Kidney capillary endothelial cell (primary cell): ENCODE data around the gene RNF182.
"Not testable (repeated sequence)": the region's sequence is repeated elsewhere in the genome, so short reads cannot be mapped to it uniquely, and the experiment has no call there.

Experiments
- DNase-seq: peaks from one replicate; pipeline ENCODE4 v3.0.0-alpha.2; 2018; ENCODE audit warnings: low spot score

Gene RNF182

GRCh38 chr6:13965582-13966127 lies 40.9 kb downstream of the RNF182 start:
- DNase-seq: no peak

GRCh38 chr6:13971303-13971702 lies 46.6 kb downstream of the RNF182 start:
- DNase-seq: no peak

GRCh38 chr6:13972602-13973001 lies 47.9 kb downstream of the RNF182 start:
- DNase-seq: not testable (repeated sequence)

- DNase-seq: not testable (repeated sequence)
Measured at GRCh38 chr6:13973422-13973821, 48.7 kb downstream of the RNF182 start.

- no peak for DNase-seq
Measured at GRCh38 chr6:13978102-13978640, 53.4 kb downstream of the RNF182 start.

- no peak for DNase-seq
Measured at GRCh38 chr6:13978787-13979186, 54.0 kb downstream of the RNF182 start.

- no peak for DNase-seq
Measured at GRCh38 chr6:13979284-13980171, 54.8 kb downstream of the RNF182 start.

GRCh38 chr6:13980534-13980933 lies 55.8 kb downstream of the RNF182 start:
- no peak for DNase-seq

- DNase-seq: no peak
Measured at GRCh38 chr6:13985663-13986325, 61.0 kb downstream of the RNF182 start.

GRCh38 chr6:13986700-13987399 lies 62.1 kb downstream of the RNF182 start:
- DNase-seq: no peak

GRCh38 chr6:13987400-13987865 lies 62.7 kb downstream of the RNF182 start:
- no peak for DNase-seq

- DNase-seq: no peak
Measured at GRCh38 chr6:13988049-13988738, 63.4 kb downstream of the RNF182 start.

- DNase-seq: no peak
Measured at GRCh38 chr6:13988908-13989307, 64.2 kb downstream of the RNF182 start.

GRCh38 chr6:13989496-13990144 lies 64.9 kb downstream of the RNF182 start:
- no peak for DNase-seq

- no peak for DNase-seq
Measured at GRCh38 chr6:13990796-13991195, 66.0 kb downstream of the RNF182 start.

- no peak for DNase-seq
Measured at GRCh38 chr6:13991393-13991792, 66.6 kb downstream of the RNF182 start.

- no peak for DNase-seq
Measured at GRCh38 chr6:13992417-13993055, 67.8 kb downstream of the RNF182 start.

GRCh38 chr6:13993416-13993815 lies 68.7 kb downstream of the RNF182 start:
- no peak for DNase-seq

GRCh38 chr6:13998356-13998755 lies 73.6 kb downstream of the RNF182 start:
- DNase-seq: no peak

- no peak for DNase-seq
Measured at GRCh38 chr6:14000901-14001300, 76.1 kb downstream of the RNF182 start.
